Measurements from ENCODE around the gene PTPRU. TPM values are rescaled to one million over a fixed set of nuclear protein-coding genes. Genes with fewer than 3 reads are reported as not detected.

Gene PTPRU
- total and polyA plus RNA-seq, 2 experiments from 2014 or later: 8.0 to 105 TPM

GRCh38 chr1:29358183-29358582 lies 121.9 kb downstream of the PTPRU start:
- Mint-ChIP-seq H3K4me1 (peaks cover 3% of the 10 kb centered on the region; the same call in 2 of the 3 replicates), H3K36me3 (ENCODE audit: low read depth) (no peaks in the 10 kb centered on the region; the same call in 2 of the 3 replicates), H3K27me3 (ENCODE audit: insufficient read depth, low read depth, poor library complexity) (peaks cover 12% of the 10 kb centered on the region), H3K9me3 (peaks cover 2% of the 10 kb centered on the region; the same call in 1 of the 3 replicates), H3K4me3 (no peak overlapping the region), H3K27ac (no peak overlapping the region)
- no peaks in the 10 kb centered on the region for H3K27me3 ChIP-seq (ENCODE audit: insufficient read depth)
- TF ChIP-seq EZH2 (IDR thresholded peaks at IDR 0.05; ENCODE audit: low read depth, unreplicated experiment): no peak
- no peak for TF ChIP-seq ZNF331 (CRISPR knock-in tag; IDR thresholded peaks at IDR 0.05; ENCODE audit: low read depth)
- TF ChIP-seq ZNF462 (CRISPR knock-in tag; IDR thresholded peaks at IDR 0.05): no peak
- no peak for TF ChIP-seq EZH2phosphoT487 (IDR thresholded peaks at IDR 0.05; ENCODE audit: unreplicated experiment)
- TF ChIP-seq CREB1 (CRISPR knock-in tag; IDR thresholded peaks at IDR 0.05; ENCODE audit: low read depth): no peak
- TF ChIP-seq ETS1 (IDR thresholded peaks at IDR 0.05): no peak
- no peak for TF ChIP-seq NANOG (IDR thresholded peaks at IDR 0.05; ENCODE audit: borderline replicate concordance)
- no peak for TF ChIP-seq CTCF (conservative IDR thresholded peaks at IDR 0.05; ENCODE audit: low read depth in 2 of 2)
- TF ChIP-seq POLR2AphosphoS5 (IDR thresholded peaks at IDR 0.05; ENCODE audit: low read depth): no peak
- no peak for TF ChIP-seq JUNB (IDR thresholded peaks at IDR 0.05; ENCODE audit: unreplicated experiment)
- TF ChIP-seq REST (IDR thresholded peaks at IDR 0.05; ENCODE audit: unreplicated experiment): no peak
- no peak for TF ChIP-seq STAT1 (IDR thresholded peaks at IDR 0.05; ENCODE audit: unreplicated experiment)
- TF ChIP-seq ZNF114 (CRISPR knock-in tag; IDR thresholded peaks at IDR 0.05): no peak
- no peak overlapping the region for H2AFZ ChIP-seq
- H3K27ac ChIP-seq (ENCODE audit: low read depth): no peak overlapping the region
- peaks cover 7% of the 10 kb centered on the region; the same call in 1 of the 2 replicates for H3K9me2 ChIP-seq (ENCODE audit: insufficient read depth)
- H3K4me1 ChIP-seq (ENCODE audit: insufficient read depth): peaks cover 10% of the 10 kb centered on the region
- H3K79me2 ChIP-seq (replicated peaks; ENCODE audit: insufficient read depth): no peaks in the 10 kb centered on the region
- H3K4me3 ChIP-seq: no peak overlapping the region
- no peak overlapping the region for H3K4me2 ChIP-seq
- no peaks in the 10 kb centered on the region; the same call in 1 of the 2 replicates for H3K36me3 ChIP-seq (ENCODE audit: insufficient read depth)
- no peaks in the 10 kb centered on the region for H4K20me1 ChIP-seq (replicated peaks; ENCODE audit: insufficient read depth)
- H3F3A ChIP-seq (replicated peaks; ENCODE audit: low read depth): no peaks in the 10 kb centered on the region
- no peak for DNase-seq (ENCODE audit: low spot score)
- ATAC-seq: no peak

All from GM23338 (cell line).